ACC112 (cell line): ENCODE measurements around the gene SDHAF3.

Source experiments
- H2AFZ ChIP-seq: fragments of 200-600 bp; sonication (generic); one replicate; pipeline ENCODE4 v1.6.0; 2017; ENCODE audit warnings: antibody characterized with exemption, low read length; ENCODE audit not compliant: unreplicated experiment
- H3K27ac ChIP-seq: fragments of 200-600 bp; sonication (generic); 2 replicates; pipeline ENCODE4 v1.5.1; 2014; ENCODE audit warnings: low read depth, mild to moderate bottlenecking, antibody characterized with exemption, low read length, moderate library complexity
- H3K27me3 ChIP-seq: fragments of 200-600 bp; sonication (generic); 2 replicates; pipeline ENCODE4 v1.6.1; 2014; ENCODE audit warnings: mild to moderate bottlenecking, antibody characterized with exemption, low read length, moderate library complexity, mixed read lengths; ENCODE audit not compliant: insufficient read depth
- H3K36me3 ChIP-seq: fragments of 200-600 bp; sonication (generic); 2 replicates; pipeline ENCODE4 v1.6.1; 2016; ENCODE audit warnings: mild to moderate bottlenecking, antibody characterized with exemption, low read length, moderate library complexity, mixed read lengths; ENCODE audit not compliant: insufficient read depth
- H3K4me1 ChIP-seq: fragments of 200-600 bp; sonication (generic); one replicate; pipeline ENCODE4 v1.6.1; 2016; ENCODE audit warnings: low read length, mixed read lengths; ENCODE audit not compliant: insufficient read depth, unreplicated experiment, control insufficient read depth
- H3K4me3 ChIP-seq: fragments of 200-600 bp; sonication (generic); 2 replicates; pipeline ENCODE4 v1.5.1; 2014; ENCODE audit warnings: mild to moderate bottlenecking, low read depth, low read length
- H3K79me2 ChIP-seq: fragments of 200-600 bp; sonication (generic); one replicate; pipeline ENCODE4 v1.6.0; 2016; ENCODE audit warnings: low read length; ENCODE audit not compliant: control insufficient read depth, unreplicated experiment, insufficient read depth

The SDHAF3 gene

DNA sequence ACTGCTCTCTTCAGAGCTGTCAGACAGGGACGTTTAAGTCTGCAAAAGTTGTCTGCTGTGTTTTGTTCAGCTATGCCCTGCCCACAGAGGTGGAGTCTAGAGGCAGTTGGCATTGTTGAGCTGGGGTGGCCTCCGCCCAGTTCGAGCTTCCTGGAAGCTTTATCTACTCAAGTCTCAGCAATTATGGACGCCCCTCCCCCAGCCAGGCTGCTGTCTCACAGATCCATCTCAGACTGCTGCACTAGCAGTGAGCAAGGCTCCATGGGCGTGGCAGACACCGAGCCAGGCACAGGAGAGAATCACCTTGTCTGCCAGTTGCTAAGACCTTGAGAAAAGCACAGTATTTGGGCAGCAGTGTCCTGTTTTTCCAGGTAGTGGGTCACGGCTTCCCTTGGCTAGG is 98.1 kb downstream of the SDHAF3 start:
- Histone ChIP-seq H3K4me3 (no peak overlapping the region), H3K36me3 (no peaks in the 10 kb centered on the region), H3K79me2 (no peaks in the 10 kb centered on the region), H3K27ac (no peak overlapping the region), H3K27me3 (no peaks in the 10 kb centered on the region), H3K4me1 (peaks cover 6% of the 10 kb centered on the region), H2AFZ (no peak overlapping the region)

DNA sequence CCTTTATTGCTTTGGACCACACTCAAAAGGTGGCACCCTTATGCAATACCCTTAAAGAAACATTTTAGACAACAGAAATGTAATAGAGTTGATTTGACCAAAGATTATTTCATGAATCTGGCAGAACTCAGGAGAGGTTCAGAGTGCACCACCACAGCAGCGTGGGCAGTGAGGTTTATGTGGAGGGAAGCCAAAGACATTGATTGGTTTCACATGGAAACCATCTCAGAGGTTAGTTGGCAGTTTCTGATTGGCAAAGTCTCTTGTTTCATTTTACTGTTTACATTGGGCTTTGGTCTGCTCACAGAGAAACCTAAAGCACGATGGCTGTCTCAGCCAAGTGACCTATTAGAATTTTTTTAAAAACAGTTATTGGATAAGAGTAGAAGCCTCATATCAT is 101.3 kb downstream of the SDHAF3 start:
- H3K4me1 ChIP-seq, result peaks cover 6% of the 10 kb centered on the region
- H3K36me3 ChIP-seq, result no peaks in the 10 kb centered on the region
- peak overlapping the region; percentile 62 for H2AFZ ChIP-seq
- H3K4me3 ChIP-seq, result no peak overlapping the region
- H3K79me2 ChIP-seq, result no peaks in the 10 kb centered on the region
- no peaks in the 10 kb centered on the region for H3K27me3 ChIP-seq
- H3K27ac ChIP-seq, result no peak overlapping the region

DNA sequence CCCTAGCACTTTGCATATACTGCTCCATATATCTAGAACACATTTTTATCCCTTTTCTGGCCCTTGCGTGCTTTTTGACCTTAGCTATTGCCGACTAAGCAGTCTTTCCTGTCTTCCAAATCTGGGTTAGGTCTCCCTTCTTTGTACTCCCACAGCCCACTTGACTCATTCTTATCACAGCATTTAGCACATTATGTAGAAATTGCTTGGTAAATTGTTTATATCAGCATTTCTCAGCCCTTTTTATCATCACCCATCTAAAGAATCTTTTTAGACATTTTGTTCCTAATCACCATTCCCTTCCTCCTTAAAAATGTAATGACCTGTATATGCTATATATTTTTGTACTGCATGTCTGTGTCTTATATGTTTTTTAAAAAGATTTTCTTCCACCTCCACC is 101.7 kb downstream of the SDHAF3 start:
- H3K36me3 ChIP-seq, result no peaks in the 10 kb centered on the region
- no peaks in the 10 kb centered on the region for H3K27me3 ChIP-seq
- H3K27ac ChIP-seq, result no peak overlapping the region
- no peaks in the 10 kb centered on the region for H3K79me2 ChIP-seq
- no peak overlapping the region for H3K4me3 ChIP-seq
- H3K4me1 ChIP-seq, result peaks cover 6% of the 10 kb centered on the region
- peak overlapping the region; percentile 62 for H2AFZ ChIP-seq

DNA sequence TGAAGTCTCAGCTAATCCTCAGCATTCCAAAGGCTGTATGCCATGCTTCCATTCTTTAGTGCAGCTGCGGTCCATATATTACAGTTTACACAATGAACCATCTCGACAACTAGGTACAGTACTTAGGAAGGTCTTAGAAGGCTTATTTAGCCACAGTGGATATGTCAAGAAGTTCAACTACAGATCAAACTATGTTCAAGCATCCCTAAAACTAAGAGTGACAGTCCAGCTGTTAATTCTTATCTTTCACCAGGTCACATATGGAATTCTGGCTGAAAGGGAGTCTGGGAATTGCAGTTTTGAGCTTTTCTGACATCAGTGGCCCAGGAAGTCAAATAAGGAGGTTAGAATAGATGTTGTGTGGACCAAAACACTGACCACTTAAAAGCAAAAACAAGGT is 106.8 kb downstream of the SDHAF3 start:
- H3K27me3 ChIP-seq, result no peaks in the 10 kb centered on the region
- H3K36me3 ChIP-seq, result no peaks in the 10 kb centered on the region
- no peaks in the 10 kb centered on the region for H3K79me2 ChIP-seq
- H3K27ac ChIP-seq, result no peak overlapping the region
- H2AFZ ChIP-seq, result no peak overlapping the region
- no peak overlapping the region for H3K4me3 ChIP-seq
- H3K4me1 ChIP-seq, result no peaks in the 10 kb centered on the region

DNA sequence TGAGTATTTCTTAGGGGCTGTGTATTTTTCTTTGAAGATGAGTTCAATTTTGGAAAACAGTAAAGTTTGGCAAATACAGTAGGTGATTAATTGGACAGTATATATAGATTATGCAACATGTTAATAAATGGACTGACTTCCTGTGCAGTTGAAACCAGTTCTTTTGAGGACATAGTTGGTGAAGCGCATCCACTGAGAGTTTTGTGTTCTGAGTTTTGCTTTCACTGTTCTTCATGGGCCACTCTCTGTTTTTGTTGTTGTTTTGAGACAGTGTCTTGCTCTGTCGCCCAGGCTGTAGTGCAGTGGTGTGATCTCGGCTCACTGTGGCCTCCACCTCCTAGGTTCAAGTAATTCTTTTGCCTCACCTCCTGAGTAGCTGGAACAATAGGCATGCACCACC is 109.0 kb downstream of the SDHAF3 start:
- Histone ChIP-seq H3K27me3 (no peaks in the 10 kb centered on the region), H3K36me3 (no peaks in the 10 kb centered on the region), H3K4me3 (no peak overlapping the region), H3K27ac (no peak overlapping the region), H2AFZ (no peak overlapping the region), H3K79me2 (no peaks in the 10 kb centered on the region), H3K4me1 (no peaks in the 10 kb centered on the region)
